WTC11 (cell line): ENCODE data around the gene CTH. TPM values are rescaled to one million over a fixed set of nuclear protein-coding genes. Genes with fewer than 3 reads are reported as not detected.

ENCODE experiments used
- ATAC-seq: fragments of 200-7000 bp; cut with Tn5 transposase; 2 replicates; pipeline ENCODE4 v1.10.0; 2021; ENCODE audit warnings: mild to moderate bottlenecking, moderate library complexity
- CTCF ChIA-PET: fragments of 300-600 bp; sonication (Branson Sonifier 250); formaldehyde crosslinking; loops from one replicate; lab custom pipeline; 2021; ENCODE audit warnings: antibody characterized with exemption; lab: Charles Lee
- POLR2A ChIA-PET: fragments of 350-600 bp; sonication (Branson Sonifier 250); formaldehyde crosslinking; loops from one replicate; lab custom pipeline; 2021; ENCODE audit warnings: antibody characterized with exemption; lab: Charles Lee
- DNase-seq: peaks from one replicate; pipeline ENCODE4 v3.0.0; 2021; ENCODE audit warnings: low spot score
- H3K27ac Mint-ChIP-seq: 2 replicates; pipeline ENCODE4 v1.8.0; 2021; ENCODE audit warnings: mixed read lengths
- H3K27me3 Mint-ChIP-seq: 2 replicates; pipeline ENCODE4 v1.8.0; 2021; ENCODE audit warnings: low read depth, mild to moderate bottlenecking, moderate library complexity, mixed read lengths
- H3K36me3 Mint-ChIP-seq: 2 replicates; pipeline ENCODE4 v1.8.0; 2021; ENCODE audit warnings: mixed read lengths
- H3K4me1 Mint-ChIP-seq: 2 replicates; pipeline ENCODE4 v1.8.0; 2022; ENCODE audit warnings: mixed read lengths
- H3K4me3 Mint-ChIP-seq: 2 replicates; pipeline ENCODE4 v1.8.0; 2021; ENCODE audit warnings: mild to moderate bottlenecking, moderate library complexity, mixed read lengths
- H3K9me3 Mint-ChIP-seq: 2 replicates; pipeline ENCODE4 v1.8.0; 2021; ENCODE audit warnings: mixed read lengths
- ATF1 ChIP-seq: sonication (generic); formaldehyde crosslinking; IDR thresholded peaks from 2 replicates; pipeline ENCODE4 v1.8.1; 2023; ENCODE audit warnings: mild to moderate bottlenecking, moderate library complexity, missing genetic modification reagents
- CREB1 ChIP-seq: sonication (generic); formaldehyde crosslinking; IDR thresholded peaks from 2 replicates; pipeline ENCODE4 v1.8.0; 2023; ENCODE audit warnings: mild to moderate bottlenecking, missing genetic modification reagents
- FOXJ3 ChIP-seq: sonication (generic); formaldehyde crosslinking; IDR thresholded peaks from 2 replicates; pipeline ENCODE4 v1.9.0; 2021; ENCODE audit warnings: missing genetic modification reagents, mild to moderate bottlenecking, borderline replicate concordance
- GRHL2 ChIP-seq: fragments of 250-450 bp; sonication (Bioruptor Pico); IDR thresholded peaks from 2 replicates; pipeline ENCODE4 v1.8.0; 2022; ENCODE audit warnings: mild to moderate bottlenecking, moderate library complexity; ENCODE audit not compliant: insufficient replicate concordance, severe bottlenecking
- HMGA2 ChIP-seq: fragments of 250-450 bp; sonication (Bioruptor Pico); IDR thresholded peaks from 2 replicates; pipeline ENCODE4 v1.4.0; 2021; ENCODE audit warnings: mild to moderate bottlenecking, moderate library complexity
- JAZF1 ChIP-seq: fragments of 250-450 bp; sonication (Bioruptor Pico); IDR thresholded peaks from 2 replicates; pipeline ENCODE4 v1.9.0; 2021; ENCODE audit warnings: moderate library complexity, mild to moderate bottlenecking, inconsistent platforms
- JUN ChIP-seq: sonication (generic); formaldehyde crosslinking; IDR thresholded peaks from 2 replicates; pipeline ENCODE4 v1.8.0; 2023; ENCODE audit warnings: mild to moderate bottlenecking, missing genetic modification reagents
- MLX ChIP-seq: sonication (generic); formaldehyde crosslinking; IDR thresholded peaks from 2 replicates; pipeline ENCODE4 v1.8.1; 2023; ENCODE audit warnings: mild to moderate bottlenecking, missing genetic modification reagents, moderate library complexity
- NR2C2 ChIP-seq: sonication (generic); formaldehyde crosslinking; IDR thresholded peaks from 2 replicates; pipeline ENCODE4 v1.8.0; 2022; ENCODE audit warnings: mild to moderate bottlenecking, missing genetic modification reagents
- RORB ChIP-seq: fragments of 250-450 bp; sonication (Bioruptor Pico); IDR thresholded peaks from 2 replicates; pipeline ENCODE4 v1.9.0; 2021; ENCODE audit warnings: mild to moderate bottlenecking
- ZNF396 ChIP-seq: fragments of 250-450 bp; sonication (Bioruptor Pico); IDR thresholded peaks from 2 replicates; pipeline ENCODE4 v1.8.0; 2021; ENCODE audit warnings: mild to moderate bottlenecking, moderate library complexity, borderline replicate concordance
- ZNF671 ChIP-seq: fragments of 250-450 bp; sonication (Bioruptor Pico); IDR thresholded peaks from 2 replicates; pipeline ENCODE4 v1.8.0; 2021; ENCODE audit warnings: mild to moderate bottlenecking
- total RNA-seq: library from RNA; stranded (reverse); gene quantifications from 3 replicates; pipeline ENCODE4 v1.2.3, GENCODE V29; 2021
- TF ChIP-seq, protein P1 (sequence below): sonication (generic); formaldehyde crosslinking; IDR thresholded peaks from 2 replicates; pipeline ENCODE4 v1.8.1; 2022; ENCODE audit warnings: low read depth, missing genetic modification reagents, borderline replicate concordance
- TF ChIP-seq, protein P2 (sequence below): sonication (generic); formaldehyde crosslinking; IDR thresholded peaks from 2 replicates; pipeline ENCODE4 v1.8.0; 2022; ENCODE audit warnings: missing genetic modification reagents
- TF ChIP-seq, protein P3 (sequence below): fragments of 250-450 bp; sonication (Bioruptor Pico); IDR thresholded peaks from 2 replicates; pipeline ENCODE4 v1.9.0; 2021; ENCODE audit warnings: mild to moderate bottlenecking, borderline replicate concordance
- TF ChIP-seq, protein P4 (sequence below): fragments of 250-450 bp; sonication (Bioruptor Pico); conservative IDR thresholded peaks from 2 replicates; pipeline ENCODE4 v1.9.0; 2021; ENCODE audit warnings: mild to moderate bottlenecking
- TF ChIP-seq, protein P5 (sequence below): sonication (generic); formaldehyde crosslinking; IDR thresholded peaks from 2 replicates; pipeline ENCODE4 v1.8.0; 2022; ENCODE audit warnings: mild to moderate bottlenecking, missing genetic modification reagents
- TF ChIP-seq, protein P6 (sequence below): sonication (generic); formaldehyde crosslinking; IDR thresholded peaks from 2 replicates; pipeline ENCODE4 v1.8.0; 2023; ENCODE audit warnings: mild to moderate bottlenecking, missing genetic modification reagents

CTH gene
- total RNA-seq, 1 experiment from 2014 or later = 27.8 TPM

DNA sequence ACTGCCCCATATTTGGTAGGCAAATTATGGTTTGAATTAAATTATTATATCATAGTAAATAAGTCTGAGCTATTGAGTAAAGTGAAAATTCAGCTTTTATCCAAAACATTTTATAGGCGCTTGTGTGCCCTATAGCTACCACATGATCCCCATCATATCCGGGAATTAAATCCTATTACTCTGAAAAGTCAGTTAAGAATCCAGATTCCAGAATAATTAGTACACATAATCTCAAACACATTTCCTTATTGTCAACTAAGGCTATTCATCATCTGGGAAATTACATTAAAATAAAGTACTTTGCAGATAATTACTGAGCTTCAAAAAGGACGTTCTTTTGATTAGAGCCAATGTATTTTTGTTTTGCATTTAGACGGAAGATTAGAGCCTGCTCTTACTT lies 72.3 kb downstream of the CTH start:
- ATAC-seq (no peak), DNase-seq (no peak)
- Mint-ChIP-seq H3K9me3 (no peaks in the 10 kb centered on the region), H3K4me3 (no peak overlapping the region), H3K4me1 (peaks cover 4% of the 10 kb centered on the region), H3K36me3 (no peaks in the 10 kb centered on the region), H3K27ac (peak overlapping the region; percentile 23; the same call in 1 of the 2 replicates), H3K27me3 (no peaks in the 10 kb centered on the region)
- ChIA-PET CTCF (interaction anchor here (1.0 kb wide), 2 partner anchors 12 to 341 kb away, joined by 3 to 4 read pairs; no protein-coding TSS in a partner anchor), POLR2A (no interaction called here)
- no peak for TF ChIP-seq JAZF1 (CRISPR knock-in tag)
- no peak for TF ChIP-seq CREB1 (CRISPR knock-in tag)
- TF ChIP-seq HMGA2 (CRISPR knock-in tag) = no peak
- TF ChIP-seq GRHL2 (CRISPR knock-in tag) = no peak
- TF ChIP-seq NR2C2 (CRISPR knock-in tag) = no peak
- no peak for TF ChIP-seq FOXJ3
- no peak for TF ChIP-seq RORB
- no peak for TF ChIP-seq ATF1 (CRISPR knock-in tag)
- no peak for TF ChIP-seq JUN
- TF ChIP-seq, protein P1, sequence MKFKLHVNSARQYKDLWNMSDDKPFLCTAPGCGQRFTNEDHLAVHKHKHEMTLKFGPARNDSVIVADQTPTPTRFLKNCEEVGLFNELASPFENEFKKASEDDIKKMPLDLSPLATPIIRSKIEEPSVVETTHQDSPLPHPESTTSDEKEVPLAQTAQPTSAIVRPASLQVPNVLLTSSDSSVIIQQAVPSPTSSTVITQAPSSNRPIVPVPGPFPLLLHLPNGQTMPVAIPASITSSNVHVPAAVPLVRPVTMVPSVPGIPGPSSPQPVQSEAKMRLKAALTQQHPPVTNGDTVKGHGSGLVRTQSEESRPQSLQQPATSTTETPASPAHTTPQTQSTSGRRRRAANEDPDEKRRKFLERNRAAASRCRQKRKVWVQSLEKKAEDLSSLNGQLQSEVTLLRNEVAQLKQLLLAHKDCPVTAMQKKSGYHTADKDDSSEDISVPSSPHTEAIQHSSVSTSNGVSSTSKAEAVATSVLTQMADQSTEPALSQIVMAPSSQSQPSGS (CRISPR knock-in tag) = no peak
- TF ChIP-seq, protein P2, sequence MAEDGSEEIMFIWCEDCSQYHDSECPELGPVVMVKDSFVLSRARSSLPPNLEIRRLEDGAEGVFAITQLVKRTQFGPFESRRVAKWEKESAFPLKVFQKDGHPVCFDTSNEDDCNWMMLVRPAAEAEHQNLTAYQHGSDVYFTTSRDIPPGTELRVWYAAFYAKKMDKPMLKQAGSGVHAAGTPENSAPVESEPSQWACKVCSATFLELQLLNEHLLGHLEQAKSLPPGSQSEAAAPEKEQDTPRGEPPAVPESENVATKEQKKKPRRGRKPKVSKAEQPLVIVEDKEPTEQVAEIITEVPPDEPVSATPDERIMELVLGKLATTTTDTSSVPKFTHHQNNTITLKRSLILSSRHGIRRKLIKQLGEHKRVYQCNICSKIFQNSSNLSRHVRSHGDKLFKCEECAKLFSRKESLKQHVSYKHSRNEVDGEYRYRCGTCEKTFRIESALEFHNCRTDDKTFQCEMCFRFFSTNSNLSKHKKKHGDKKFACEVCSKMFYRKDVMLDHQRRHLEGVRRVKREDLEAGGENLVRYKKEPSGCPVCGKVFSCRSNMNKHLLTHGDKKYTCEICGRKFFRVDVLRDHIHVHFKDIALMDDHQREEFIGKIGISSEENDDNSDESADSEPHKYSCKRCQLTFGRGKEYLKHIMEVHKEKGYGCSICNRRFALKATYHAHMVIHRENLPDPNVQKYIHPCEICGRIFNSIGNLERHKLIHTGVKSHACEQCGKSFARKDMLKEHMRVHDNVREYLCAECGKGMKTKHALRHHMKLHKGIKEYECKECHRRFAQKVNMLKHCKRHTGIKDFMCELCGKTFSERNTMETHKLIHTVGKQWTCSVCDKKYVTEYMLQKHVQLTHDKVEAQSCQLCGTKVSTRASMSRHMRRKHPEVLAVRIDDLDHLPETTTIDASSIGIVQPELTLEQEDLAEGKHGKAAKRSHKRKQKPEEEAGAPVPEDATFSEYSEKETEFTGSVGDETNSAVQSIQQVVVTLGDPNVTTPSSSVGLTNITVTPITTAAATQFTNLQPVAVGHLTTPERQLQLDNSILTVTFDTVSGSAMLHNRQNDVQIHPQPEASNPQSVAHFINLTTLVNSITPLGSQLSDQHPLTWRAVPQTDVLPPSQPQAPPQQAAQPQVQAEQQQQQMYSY (CRISPR knock-in tag) = no peak
- TF ChIP-seq, protein P3, sequence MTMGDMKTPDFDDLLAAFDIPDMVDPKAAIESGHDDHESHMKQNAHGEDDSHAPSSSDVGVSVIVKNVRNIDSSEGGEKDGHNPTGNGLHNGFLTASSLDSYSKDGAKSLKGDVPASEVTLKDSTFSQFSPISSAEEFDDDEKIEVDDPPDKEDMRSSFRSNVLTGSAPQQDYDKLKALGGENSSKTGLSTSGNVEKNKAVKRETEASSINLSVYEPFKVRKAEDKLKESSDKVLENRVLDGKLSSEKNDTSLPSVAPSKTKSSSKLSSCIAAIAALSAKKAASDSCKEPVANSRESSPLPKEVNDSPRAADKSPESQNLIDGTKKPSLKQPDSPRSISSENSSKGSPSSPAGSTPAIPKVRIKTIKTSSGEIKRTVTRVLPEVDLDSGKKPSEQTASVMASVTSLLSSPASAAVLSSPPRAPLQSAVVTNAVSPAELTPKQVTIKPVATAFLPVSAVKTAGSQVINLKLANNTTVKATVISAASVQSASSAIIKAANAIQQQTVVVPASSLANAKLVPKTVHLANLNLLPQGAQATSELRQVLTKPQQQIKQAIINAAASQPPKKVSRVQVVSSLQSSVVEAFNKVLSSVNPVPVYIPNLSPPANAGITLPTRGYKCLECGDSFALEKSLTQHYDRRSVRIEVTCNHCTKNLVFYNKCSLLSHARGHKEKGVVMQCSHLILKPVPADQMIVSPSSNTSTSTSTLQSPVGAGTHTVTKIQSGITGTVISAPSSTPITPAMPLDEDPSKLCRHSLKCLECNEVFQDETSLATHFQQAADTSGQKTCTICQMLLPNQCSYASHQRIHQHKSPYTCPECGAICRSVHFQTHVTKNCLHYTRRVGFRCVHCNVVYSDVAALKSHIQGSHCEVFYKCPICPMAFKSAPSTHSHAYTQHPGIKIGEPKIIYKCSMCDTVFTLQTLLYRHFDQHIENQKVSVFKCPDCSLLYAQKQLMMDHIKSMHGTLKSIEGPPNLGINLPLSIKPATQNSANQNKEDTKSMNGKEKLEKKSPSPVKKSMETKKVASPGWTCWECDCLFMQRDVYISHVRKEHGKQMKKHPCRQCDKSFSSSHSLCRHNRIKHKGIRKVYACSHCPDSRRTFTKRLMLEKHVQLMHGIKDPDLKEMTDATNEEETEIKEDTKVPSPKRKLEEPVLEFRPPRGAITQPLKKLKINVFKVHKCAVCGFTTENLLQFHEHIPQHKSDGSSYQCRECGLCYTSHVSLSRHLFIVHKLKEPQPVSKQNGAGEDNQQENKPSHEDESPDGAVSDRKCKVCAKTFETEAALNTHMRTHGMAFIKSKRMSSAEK = no peak
- TF ChIP-seq ZNF671 (CRISPR knock-in tag) = no peak
- TF ChIP-seq, protein P4, sequence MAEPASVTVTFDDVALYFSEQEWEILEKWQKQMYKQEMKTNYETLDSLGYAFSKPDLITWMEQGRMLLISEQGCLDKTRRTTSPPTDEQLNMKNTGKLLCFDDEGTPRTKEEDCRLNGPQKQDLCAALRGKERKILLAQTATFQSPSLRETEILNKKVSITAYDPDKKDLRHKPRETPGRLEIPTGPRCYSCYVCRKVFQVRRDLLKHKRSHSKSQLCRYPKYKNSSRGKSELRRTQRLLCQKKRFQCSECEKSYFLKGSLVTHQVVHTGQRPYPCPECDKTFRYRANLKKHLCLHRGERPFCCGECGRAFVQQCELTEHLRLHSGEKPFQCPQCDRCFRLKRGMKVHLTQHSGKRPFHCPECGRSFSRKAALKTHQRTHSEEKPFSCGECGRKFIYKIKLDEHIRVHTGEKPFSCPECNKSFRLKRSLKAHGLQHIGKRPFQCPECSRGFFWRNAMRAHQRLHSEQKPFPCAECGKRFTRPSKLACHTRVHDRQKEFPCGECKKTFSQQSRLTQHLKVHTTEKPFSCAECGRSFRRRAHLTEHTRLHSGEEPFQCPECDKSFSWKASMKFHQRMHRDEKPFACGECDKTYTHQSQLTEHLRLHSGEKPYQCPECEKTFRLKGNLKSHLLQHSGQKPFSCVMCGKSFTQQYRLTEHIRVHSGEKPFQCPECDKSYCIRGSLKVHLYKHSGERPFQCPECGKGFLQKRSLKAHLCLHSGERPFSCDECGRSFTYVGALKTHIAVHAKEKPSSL (CRISPR knock-in tag) = no peak
- TF ChIP-seq, protein P5, sequence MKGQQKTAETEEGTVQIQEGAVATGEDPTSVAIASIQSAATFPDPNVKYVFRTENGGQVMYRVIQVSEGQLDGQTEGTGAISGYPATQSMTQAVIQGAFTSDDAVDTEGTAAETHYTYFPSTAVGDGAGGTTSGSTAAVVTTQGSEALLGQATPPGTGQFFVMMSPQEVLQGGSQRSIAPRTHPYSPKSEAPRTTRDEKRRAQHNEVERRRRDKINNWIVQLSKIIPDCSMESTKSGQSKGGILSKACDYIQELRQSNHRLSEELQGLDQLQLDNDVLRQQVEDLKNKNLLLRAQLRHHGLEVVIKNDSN (CRISPR knock-in tag) = no peak
- no peak for TF ChIP-seq MLX (CRISPR knock-in tag)
- TF ChIP-seq, protein P6, sequence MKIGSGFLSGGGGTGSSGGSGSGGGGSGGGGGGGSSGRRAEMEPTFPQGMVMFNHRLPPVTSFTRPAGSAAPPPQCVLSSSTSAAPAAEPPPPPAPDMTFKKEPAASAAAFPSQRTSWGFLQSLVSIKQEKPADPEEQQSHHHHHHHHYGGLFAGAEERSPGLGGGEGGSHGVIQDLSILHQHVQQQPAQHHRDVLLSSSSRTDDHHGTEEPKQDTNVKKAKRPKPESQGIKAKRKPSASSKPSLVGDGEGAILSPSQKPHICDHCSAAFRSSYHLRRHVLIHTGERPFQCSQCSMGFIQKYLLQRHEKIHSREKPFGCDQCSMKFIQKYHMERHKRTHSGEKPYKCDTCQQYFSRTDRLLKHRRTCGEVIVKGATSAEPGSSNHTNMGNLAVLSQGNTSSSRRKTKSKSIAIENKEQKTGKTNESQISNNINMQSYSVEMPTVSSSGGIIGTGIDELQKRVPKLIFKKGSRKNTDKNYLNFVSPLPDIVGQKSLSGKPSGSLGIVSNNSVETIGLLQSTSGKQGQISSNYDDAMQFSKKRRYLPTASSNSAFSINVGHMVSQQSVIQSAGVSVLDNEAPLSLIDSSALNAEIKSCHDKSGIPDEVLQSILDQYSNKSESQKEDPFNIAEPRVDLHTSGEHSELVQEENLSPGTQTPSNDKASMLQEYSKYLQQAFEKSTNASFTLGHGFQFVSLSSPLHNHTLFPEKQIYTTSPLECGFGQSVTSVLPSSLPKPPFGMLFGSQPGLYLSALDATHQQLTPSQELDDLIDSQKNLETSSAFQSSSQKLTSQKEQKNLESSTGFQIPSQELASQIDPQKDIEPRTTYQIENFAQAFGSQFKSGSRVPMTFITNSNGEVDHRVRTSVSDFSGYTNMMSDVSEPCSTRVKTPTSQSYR (CRISPR knock-in tag) = no peak
- no peak for TF ChIP-seq ZNF396
